Peyer's patch (tissue), 4 donors: ENCODE measurements around the gene ASB8.

Source experiments
- CTCF ChIP-seq, 6 experiments: fragments of 450-650 bp in 4 of 6; fragments of 200-600 bp in 2 of 6; sonication (generic) in 1 of 6; IDR thresholded peaks; one replicate each; pipeline ENCODE4 v1.5.1; 2017 to 2019; ENCODE audit warnings: antibody characterized with exemption in 6 of 6, mild to moderate bottlenecking in 3 of 6, moderate library complexity in 1 of 6
- POLR2A ChIP-seq, 2 donors: fragments of 450-650 bp; IDR thresholded peaks; one replicate each; pipeline ENCODE4 v1.5.1; 2017; ENCODE audit warnings: antibody characterized with exemption in 2 of 2, mild to moderate bottlenecking in 2 of 2, moderate library complexity in 2 of 2

DNA sequence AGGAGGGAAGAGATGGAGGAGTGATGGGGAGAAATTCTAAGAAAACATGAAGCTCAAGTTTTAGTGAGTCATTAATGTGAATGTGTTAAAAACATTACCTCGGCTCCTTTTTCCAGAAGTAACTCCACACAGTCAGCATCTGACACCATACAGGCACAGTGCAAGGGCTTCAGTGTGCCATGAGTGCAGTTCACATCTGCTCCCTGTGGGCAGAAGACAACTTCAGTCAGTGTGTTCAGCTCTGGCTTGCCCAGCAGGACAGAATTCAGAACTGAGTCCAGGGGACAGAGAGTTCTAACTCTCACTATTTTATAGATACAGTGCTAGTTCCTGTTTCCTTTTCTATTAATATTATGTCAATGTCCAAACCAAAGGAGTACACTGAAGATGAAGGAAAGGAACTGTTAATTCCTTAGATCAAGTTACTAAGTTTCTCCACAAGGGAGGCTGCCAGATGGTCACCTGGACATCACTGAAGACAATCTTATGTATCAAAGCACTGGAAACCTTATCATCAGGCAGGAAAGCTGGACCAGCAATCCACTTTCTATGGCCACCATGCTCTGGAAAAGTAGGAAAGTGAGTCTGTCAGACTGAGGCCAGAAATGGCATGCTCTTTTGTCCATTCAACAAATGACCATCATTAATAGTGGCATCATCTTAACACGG is 6.1 kb downstream of the ASB8 start:
- TF ChIP-seq POLR2A (IDR thresholded peaks at IDR 0.05), result no peak
- TF ChIP-seq CTCF (IDR thresholded peaks at IDR 0.05), result no peak
